SK-N-SH treated with all-trans-retinoic acid at 6 μM for 48 hours (cell line): Measurements from ENCODE around the gene LIN7A.

ENCODE experiments used
- BACH2 ChIP-seq: fragments of 250-450 bp; sonication (Bioruptor Pico); IDR thresholded peaks from 2 replicates; pipeline ENCODE4 v1.9.0; 2021; ENCODE audit warnings: mild to moderate bottlenecking, borderline replicate concordance
- ISL1 ChIP-seq: fragments of 250-450 bp; sonication (Bioruptor Pico); IDR thresholded peaks from 2 replicates; pipeline ENCODE4 v2.1.2; 2022; ENCODE audit warnings: mild to moderate bottlenecking, moderate library complexity
- OSR1 ChIP-seq: fragments of 250-450 bp; sonication (Bioruptor Pico); IDR thresholded peaks from 2 replicates; pipeline ENCODE4 v1.8.0; 2022; ENCODE audit warnings: moderate library complexity, mild to moderate bottlenecking, inconsistent platforms
- POU6F1 ChIP-seq: fragments of 250-450 bp; sonication (Bioruptor Pico); IDR thresholded peaks from 2 replicates; pipeline ENCODE4 v1.8.0; 2021; ENCODE audit warnings: low read depth, mild to moderate bottlenecking, moderate library complexity, borderline replicate concordance
- PPARA ChIP-seq: fragments of 250-450 bp; sonication (Bioruptor Pico); IDR thresholded peaks from 2 replicates; pipeline ENCODE4 v1.5.0; 2020; ENCODE audit warnings: mild to moderate bottlenecking, borderline replicate concordance
- RARB ChIP-seq: fragments of 250-450 bp; sonication (Bioruptor Pico); IDR thresholded peaks from 2 replicates; pipeline ENCODE4 v1.8.0; 2021; ENCODE audit warnings: mild to moderate bottlenecking, moderate library complexity
- TCF4 ChIP-seq: fragments of 250-450 bp; sonication (Bioruptor Pico); IDR thresholded peaks from 2 replicates; pipeline ENCODE4 v1.8.0; 2021; ENCODE audit warnings: mild to moderate bottlenecking, moderate library complexity, borderline replicate concordance
- TSHZ2 ChIP-seq: fragments of 250-450 bp; sonication (Bioruptor Pico); IDR thresholded peaks from 2 replicates; pipeline ENCODE4 v1.5.0; 2020; ENCODE audit warnings: mild to moderate bottlenecking, moderate library complexity
- ZFP3 ChIP-seq: fragments of 250-450 bp; sonication (Bioruptor Pico); IDR thresholded peaks from 2 replicates; pipeline ENCODE4 v1.5.0; 2020; ENCODE audit warnings: mild to moderate bottlenecking, moderate library complexity
- ZFP30 ChIP-seq: fragments of 450-650 bp; formaldehyde crosslinking; IDR thresholded peaks from 2 replicates; pipeline ENCODE4 v1.5.0; 2022; ENCODE audit warnings: mild to moderate bottlenecking, moderate library complexity
- ZNF70 ChIP-seq: fragments of 450-650 bp; formaldehyde crosslinking; IDR thresholded peaks from 2 replicates; pipeline ENCODE4 v1.5.0; 2020; ENCODE audit warnings: mild to moderate bottlenecking, moderate library complexity
- TF ChIP-seq, protein P1 (sequence below): fragments of 250-450 bp; sonication (Bioruptor Pico); IDR thresholded peaks from 2 replicates; pipeline ENCODE4 v1.8.0; 2020; ENCODE audit warnings: mild to moderate bottlenecking, moderate library complexity, borderline replicate concordance

- TF ChIP-seq, protein P1, sequence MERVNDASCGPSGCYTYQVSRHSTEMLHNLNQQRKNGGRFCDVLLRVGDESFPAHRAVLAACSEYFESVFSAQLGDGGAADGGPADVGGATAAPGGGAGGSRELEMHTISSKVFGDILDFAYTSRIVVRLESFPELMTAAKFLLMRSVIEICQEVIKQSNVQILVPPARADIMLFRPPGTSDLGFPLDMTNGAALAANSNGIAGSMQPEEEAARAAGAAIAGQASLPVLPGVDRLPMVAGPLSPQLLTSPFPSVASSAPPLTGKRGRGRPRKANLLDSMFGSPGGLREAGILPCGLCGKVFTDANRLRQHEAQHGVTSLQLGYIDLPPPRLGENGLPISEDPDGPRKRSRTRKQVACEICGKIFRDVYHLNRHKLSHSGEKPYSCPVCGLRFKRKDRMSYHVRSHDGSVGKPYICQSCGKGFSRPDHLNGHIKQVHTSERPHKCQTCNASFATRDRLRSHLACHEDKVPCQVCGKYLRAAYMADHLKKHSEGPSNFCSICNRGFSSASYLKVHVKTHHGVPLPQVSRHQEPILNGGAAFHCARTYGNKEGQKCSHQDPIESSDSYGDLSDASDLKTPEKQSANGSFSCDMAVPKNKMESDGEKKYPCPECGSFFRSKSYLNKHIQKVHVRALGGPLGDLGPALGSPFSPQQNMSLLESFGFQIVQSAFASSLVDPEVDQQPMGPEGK (CRISPR knock-in tag): no peak
- no peak for TF ChIP-seq POU6F1 (CRISPR knock-in tag)
- TF ChIP-seq ZFP30 (CRISPR knock-in tag): no peak
- TF ChIP-seq ZFP3 (CRISPR knock-in tag): no peak
- no peak for TF ChIP-seq ZNF70
- TF ChIP-seq PPARA (CRISPR knock-in tag): no peak
- no peak for TF ChIP-seq ISL1 (CRISPR knock-in tag)
- TF ChIP-seq RARB (CRISPR knock-in tag): no peak
- TF ChIP-seq OSR1 (CRISPR knock-in tag): no peak
- no peak for TF ChIP-seq BACH2
- no peak for TF ChIP-seq TSHZ2 (CRISPR knock-in tag)
- TF ChIP-seq TCF4: no peak
Measured at GRCh38 chr12:80761838-80762237, 175.9 kb downstream of the LIN7A start.
